ENCODE data around the gene RBM26. TPM values are rescaled to one million over a fixed set of nuclear protein-coding genes. Genes with fewer than 3 reads are reported as not detected.

Gene RBM26, protein sequence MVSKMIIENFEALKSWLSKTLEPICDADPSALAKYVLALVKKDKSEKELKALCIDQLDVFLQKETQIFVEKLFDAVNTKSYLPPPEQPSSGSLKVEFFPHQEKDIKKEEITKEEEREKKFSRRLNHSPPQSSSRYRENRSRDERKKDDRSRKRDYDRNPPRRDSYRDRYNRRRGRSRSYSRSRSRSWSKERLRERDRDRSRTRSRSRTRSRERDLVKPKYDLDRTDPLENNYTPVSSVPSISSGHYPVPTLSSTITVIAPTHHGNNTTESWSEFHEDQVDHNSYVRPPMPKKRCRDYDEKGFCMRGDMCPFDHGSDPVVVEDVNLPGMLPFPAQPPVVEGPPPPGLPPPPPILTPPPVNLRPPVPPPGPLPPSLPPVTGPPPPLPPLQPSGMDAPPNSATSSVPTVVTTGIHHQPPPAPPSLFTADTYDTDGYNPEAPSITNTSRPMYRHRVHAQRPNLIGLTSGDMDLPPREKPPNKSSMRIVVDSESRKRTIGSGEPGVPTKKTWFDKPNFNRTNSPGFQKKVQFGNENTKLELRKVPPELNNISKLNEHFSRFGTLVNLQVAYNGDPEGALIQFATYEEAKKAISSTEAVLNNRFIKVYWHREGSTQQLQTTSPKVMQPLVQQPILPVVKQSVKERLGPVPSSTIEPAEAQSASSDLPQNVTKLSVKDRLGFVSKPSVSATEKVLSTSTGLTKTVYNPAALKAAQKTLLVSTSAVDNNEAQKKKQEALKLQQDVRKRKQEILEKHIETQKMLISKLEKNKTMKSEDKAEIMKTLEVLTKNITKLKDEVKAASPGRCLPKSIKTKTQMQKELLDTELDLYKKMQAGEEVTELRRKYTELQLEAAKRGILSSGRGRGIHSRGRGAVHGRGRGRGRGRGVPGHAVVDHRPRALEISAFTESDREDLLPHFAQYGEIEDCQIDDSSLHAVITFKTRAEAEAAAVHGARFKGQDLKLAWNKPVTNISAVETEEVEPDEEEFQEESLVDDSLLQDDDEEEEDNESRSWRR
- total RNA-seq = 21.0 and 21.6 TPM in 2 replicates

DNA sequence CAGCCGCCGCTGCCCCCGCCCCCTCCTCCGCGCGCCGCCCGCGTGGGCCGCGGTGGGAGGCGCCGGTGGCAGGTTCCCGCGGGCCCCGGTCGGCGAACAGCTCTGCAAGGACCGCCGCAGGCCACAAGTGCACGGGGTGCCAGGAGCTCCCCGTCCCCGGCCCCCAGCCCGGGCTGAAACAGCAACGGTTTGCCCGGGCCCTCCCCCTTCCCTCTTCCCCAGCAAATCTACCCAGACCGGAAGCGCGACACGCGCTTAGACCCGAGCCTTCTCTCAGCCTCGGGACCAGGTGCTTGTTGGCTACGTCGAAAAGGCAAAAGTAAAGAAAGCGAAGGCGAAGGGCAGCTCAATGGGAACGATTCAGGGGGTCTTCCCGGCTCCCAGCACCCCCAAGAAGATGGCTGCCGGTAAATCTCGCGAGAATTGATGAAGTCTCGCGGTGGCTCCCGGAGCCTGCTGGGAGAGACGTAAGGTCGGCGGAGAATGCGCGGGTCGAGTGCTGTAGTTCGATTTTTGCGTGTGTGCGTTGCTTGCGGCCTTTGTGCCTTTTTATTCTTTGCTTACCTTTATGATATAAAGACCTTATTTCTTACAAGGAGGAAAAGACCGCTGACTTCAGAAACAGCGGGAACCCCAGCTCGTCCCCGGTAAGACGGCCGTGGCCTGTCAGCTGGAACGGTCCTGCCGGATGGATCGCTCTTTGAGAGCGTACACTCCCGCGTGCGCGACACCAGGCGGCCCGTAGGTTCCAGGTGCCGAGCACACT lies at the start of gene RBM26:
RBM26 (minus strand) TSS at position 425 of the 766 bp plus-strand sequence. CDS start 481 bp downstream, outside the sequence.

Other genes starting within 250 kb of the RBM26 start
- gene NDFIP2, start 74.9 kb upstream of the RBM26 start, total RNA-seq = 28.0 and 33.2 TPM in 2 replicates

Measured in smooth muscle cell of the pulmonary artery (primary cell).